Right lobe of liver (tissue), 4 donors: ENCODE data around the gene UBTFL1.

Source experiments
- CTCF ChIP-seq, 4 donors: fragments of 200-600 bp in 3 of 4; fragments of 450-650 bp in 1 of 4; IDR thresholded peaks; one replicate each; pipeline versions ENCODE4 v1.5.1 to v1.8.0; 2016 to 2022; ENCODE audit warnings: antibody characterized with exemption in 4 of 4, mild to moderate bottlenecking in 2 of 4
- POLR2A ChIP-seq: fragments of 450-650 bp; IDR thresholded peaks from one replicate; pipeline ENCODE4 v1.6.1; 2017; ENCODE audit warnings: antibody characterized with exemption, mild to moderate bottlenecking
- donor health status: DM: no; HTN: no; CAD: no.
- donor health status: DM: no; HTN: no; CAD: no.
- donor health status: DM: no; HTN: yes; CAD: no.

GRCh38 chr11:90124946-90125345 lies 39.2 kb downstream of the UBTFL1 start:
- TF ChIP-seq POLR2A (no peak), CTCF (IDR thresholded peaks at IDR 0.05) (no peak)
